Right ventricle myocardium superior (tissue), 1 donor: ENCODE results near the gene RXFP2. TPM values are rescaled to one million over a fixed set of nuclear protein-coding genes. Genes with fewer than 3 reads are reported as not detected.

Experiments
- ATAC-seq: fragments of 200-7000 bp; cut with Tn5 transposase; one replicate; pipeline ENCODE4 v1.9.1; 2020; ENCODE audit warnings: mild to moderate bottlenecking; ENCODE audit not compliant: poor library complexity
- DNase-seq: peaks from one replicate; pipeline ENCODE4 v3.0.0-alpha.2; 2020
- intact Hi-C: fragments of 100-400 bp; cut with DNase I; formaldehyde crosslinking; loops from one replicate; pipeline ENCODE4 v1.11.2; 2022
- long read RNA-seq: library from polyadenylated mRNA; unstranded; transcript quantifications from one replicate; pipeline ENCODE4 v2.0.0, GENCODE V29; 2021
- total RNA-seq: library from RNA; stranded (reverse); fragmentation: NEBNext Ultra II Directional; extraction: Animal tissue kit (Norgen Biotek cat#: 25700); gene quantifications from one replicate; pipeline ENCODE4 v1.2.1, GENCODE V29; 2021
- donor health status: DM: no; HTN: yes; CAD: no; lungs with severe emphysema.

RXFP2 gene, protein sequence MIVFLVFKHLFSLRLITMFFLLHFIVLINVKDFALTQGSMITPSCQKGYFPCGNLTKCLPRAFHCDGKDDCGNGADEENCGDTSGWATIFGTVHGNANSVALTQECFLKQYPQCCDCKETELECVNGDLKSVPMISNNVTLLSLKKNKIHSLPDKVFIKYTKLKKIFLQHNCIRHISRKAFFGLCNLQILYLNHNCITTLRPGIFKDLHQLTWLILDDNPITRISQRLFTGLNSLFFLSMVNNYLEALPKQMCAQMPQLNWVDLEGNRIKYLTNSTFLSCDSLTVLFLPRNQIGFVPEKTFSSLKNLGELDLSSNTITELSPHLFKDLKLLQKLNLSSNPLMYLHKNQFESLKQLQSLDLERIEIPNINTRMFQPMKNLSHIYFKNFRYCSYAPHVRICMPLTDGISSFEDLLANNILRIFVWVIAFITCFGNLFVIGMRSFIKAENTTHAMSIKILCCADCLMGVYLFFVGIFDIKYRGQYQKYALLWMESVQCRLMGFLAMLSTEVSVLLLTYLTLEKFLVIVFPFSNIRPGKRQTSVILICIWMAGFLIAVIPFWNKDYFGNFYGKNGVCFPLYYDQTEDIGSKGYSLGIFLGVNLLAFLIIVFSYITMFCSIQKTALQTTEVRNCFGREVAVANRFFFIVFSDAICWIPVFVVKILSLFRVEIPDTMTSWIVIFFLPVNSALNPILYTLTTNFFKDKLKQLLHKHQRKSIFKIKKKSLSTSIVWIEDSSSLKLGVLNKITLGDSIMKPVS
- total RNA-seq, result not detected
- long read RNA-seq, result 0 reads

DNA sequence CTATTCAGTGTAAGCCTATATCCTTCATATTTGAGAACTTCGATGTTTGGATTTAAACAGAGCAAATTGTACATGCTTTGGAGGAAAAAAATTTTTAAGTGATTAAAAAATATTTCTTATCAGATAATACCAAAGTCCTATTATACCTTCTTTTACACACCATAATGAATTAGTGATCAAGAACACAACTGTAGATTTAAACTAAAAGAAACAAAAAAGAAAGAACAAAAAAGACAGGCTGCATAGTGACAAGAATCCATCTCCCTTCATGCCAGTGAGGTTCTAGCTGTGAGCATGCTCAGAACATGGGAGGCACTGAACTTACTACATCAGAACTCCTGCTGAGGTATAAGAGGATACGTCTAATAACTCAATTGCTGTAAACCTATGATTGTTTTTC lies at the start of gene RXFP2:
RXFP2 (plus strand) TSS at position 301 of the 400 bp plus-strand sequence; CDS start at position 388, 87 bp downstream.
- no peak for DNase-seq
- no peak for ATAC-seq
- intact Hi-C loops, result no loop called here

GRCh38 chr13:31697290-31697689 lies 42.0 kb upstream of the RXFP2 start:
- intact Hi-C loops, result no loop called here
- DNase-seq (no peak), ATAC-seq (no peak)

DNA sequence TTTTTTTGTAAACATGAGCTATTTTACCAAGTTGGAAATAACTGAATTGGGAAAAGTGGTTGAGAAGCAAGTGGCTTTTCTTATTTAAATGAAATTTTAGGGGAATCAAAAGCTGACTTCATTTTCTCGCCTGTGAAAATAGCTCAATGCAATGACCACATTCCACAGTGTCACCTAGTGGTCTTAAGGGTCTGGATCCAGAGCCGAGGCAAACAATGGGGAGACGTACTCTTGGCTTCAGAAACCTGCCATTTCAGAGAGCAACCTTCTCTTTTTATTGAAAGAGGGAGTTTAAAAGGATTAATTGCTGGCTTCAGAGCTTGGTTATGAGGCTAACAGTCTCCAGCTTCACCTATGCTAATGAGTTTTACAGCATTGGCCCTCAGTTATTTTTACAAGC lies 39.7 kb upstream of the RXFP2 start:
- DNase-seq (no peak), ATAC-seq (no peak)
- intact Hi-C loops, result no loop called here

DNA sequence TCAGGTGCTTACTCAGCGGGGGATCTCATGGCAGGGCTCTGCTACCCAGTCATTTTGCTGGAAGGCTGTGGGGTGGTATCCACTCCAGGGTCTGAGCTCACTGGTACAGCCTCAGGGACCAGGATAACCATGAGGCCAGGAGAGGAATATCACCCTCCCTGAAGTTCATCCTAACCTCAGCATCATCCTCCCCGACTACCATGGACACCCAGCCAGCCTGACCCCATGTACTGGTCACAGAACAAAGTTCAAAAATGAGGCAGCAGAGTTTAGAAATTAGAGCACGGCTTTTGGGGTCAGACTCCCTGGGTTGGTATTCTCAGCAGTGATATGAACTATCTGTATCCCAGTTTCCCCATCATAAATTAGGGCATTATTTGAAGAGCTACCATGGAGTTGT lies 35.5 kb upstream of the RXFP2 start:
- DNase-seq (no peak), ATAC-seq (no peak)
- intact Hi-C loops, result no loop called here

DNA sequence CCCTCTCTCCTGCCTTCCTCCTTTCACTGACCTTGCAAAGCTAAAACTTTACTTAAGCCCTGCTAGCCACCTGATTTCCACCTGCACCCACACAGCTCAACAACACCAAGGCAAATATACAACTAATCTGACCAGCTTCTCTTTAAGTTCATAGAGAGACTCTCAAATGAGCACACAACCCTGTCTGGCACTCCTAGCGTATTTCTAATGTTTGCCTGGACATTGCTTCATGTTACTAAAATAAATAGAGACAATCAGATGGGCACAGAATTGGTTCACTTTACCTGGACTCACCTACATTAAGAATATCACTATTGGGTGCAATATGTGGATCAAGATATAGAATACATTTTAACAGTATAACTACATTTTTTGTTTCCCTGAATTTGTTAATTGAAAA lies 33.2 kb upstream of the RXFP2 start:
- intact Hi-C loops, result no loop called here
- DNase-seq (no peak), ATAC-seq (no peak)

- DNase-seq (no peak), ATAC-seq (no peak)
- intact Hi-C loops, result no loop called here
These were observed 21.7 kb upstream of the RXFP2 start for GRCh38 chr13:31717583-31717982.

GRCh38 chr13:31719214-31719613 lies 20.1 kb upstream of the RXFP2 start:
- ATAC-seq, result no peak
- intact Hi-C loops, result no loop called here
- no peak for DNase-seq

GRCh38 chr13:31722673-31723072 lies 16.7 kb upstream of the RXFP2 start:
- intact Hi-C loops, result no loop called here
- DNase-seq, result no peak
- ATAC-seq, result no peak

GRCh38 chr13:31725841-31726240 lies 13.5 kb upstream of the RXFP2 start:
- no peak for ATAC-seq
- intact Hi-C loops, result no loop called here
- no peak for DNase-seq

DNA sequence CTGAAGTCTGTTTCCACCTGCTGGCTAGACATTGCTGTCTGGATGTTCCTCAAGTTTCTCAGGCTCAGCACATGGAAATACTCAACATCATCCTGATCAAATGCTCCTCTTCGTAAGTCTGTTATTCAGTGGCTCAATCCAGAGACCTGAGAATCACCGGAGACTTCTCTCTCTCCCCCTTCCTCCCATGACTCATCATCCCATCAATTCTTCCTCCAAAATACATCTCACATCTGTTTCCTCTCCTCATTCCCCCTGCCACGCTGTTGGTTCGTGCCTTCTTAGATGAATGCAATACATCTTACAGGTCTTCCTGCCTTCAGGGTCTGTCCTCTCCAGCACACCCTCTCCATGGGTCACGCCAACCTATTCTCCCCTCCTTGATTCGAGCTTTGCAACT lies 7.4 kb upstream of the RXFP2 start:
- ATAC-seq (no peak), DNase-seq (no peak)
- intact Hi-C loops, result no loop called here

GRCh38 chr13:31733066-31733465 lies 6.3 kb upstream of the RXFP2 start:
- no peak for ATAC-seq
- intact Hi-C loops, result no loop called here
- DNase-seq, result no peak

DNA sequence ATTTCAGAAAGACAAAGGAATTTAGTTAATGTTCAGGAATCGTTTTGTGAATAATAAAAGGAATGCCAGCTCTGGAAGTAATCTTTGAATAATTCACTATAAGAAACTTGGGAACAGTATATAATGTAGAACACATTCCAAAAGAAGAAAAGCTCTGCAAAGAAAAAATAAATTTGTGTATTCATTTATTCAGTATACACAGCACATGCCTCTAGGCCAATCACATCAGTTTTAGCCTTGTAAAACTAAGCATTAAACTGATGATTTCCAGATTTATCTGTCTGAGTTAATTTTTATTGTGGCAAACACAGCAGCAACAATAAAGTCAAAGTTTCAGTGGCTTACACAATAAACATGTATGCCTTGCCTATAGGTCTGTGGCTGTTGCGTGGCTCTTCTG lies 5.7 kb upstream of the RXFP2 start:
- DNase-seq (no peak), ATAC-seq (no peak)
- intact Hi-C loops, result no loop called here

GRCh38 chr13:31742097-31742734 lies 2.9 kb downstream of the RXFP2 start:
- ATAC-seq (peak; percentile 95), DNase-seq (peak; percentile 65)
- intact Hi-C loops, result loop anchor here (5.0 to 10.0 kb wide), 2 partner anchors 310 to 507 kb away; no protein-coding TSS in a partner anchor

DNA sequence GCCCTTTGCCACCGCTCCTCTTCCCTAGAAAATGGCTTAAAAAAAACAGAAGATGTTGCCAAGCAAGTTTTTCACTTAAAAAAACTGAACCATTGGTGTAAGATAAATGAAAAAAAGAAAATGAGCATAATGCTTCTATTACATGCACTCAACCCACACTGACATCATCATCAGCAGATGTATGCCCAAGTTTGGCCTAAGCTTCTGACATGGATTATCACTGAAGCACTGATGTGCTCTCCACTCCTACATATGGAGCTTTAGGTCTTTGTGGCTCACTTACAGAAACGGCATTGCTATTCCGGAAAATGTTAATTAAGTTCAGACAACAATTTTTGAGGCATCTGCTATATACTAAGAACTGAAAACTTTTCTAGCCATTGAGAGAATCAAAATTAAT lies 8.0 kb downstream of the RXFP2 start:
- intact Hi-C loops, result loop anchor here (10.0 kb wide), 1 partner anchor 512 kb away; no protein-coding TSS in a partner anchor
- DNase-seq, result no peak
- no peak for ATAC-seq

DNA sequence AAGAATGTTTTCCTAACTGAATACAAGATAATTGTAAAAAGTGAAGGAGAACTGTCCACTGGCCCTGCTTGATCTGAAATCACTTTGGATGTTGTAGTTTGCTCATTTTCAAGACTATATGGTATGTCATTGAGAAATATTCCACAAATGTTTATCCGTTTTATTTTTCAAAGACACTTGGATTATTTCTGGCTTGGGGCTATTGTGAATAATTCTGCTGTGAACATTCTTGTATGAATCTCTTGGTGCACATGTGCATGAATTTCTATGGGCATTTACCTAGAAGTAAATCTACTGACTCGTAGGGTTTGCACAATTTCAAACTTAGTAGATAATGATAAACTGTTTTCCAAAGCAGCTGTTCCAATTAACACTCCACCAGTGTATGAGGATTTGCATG lies 8.6 kb downstream of the RXFP2 start:
- ATAC-seq (no peak), DNase-seq (no peak)
- intact Hi-C loops, result loop anchor here (10.0 kb wide), 1 partner anchor 513 kb away; no protein-coding TSS in a partner anchor

GRCh38 chr13:31749929-31750328 lies 10.6 kb downstream of the RXFP2 start:
- no peak for ATAC-seq
- no peak for DNase-seq
- intact Hi-C loops, result loop anchor here (10.0 kb wide), 1 partner anchor 515 kb away; no protein-coding TSS in a partner anchor

DNA sequence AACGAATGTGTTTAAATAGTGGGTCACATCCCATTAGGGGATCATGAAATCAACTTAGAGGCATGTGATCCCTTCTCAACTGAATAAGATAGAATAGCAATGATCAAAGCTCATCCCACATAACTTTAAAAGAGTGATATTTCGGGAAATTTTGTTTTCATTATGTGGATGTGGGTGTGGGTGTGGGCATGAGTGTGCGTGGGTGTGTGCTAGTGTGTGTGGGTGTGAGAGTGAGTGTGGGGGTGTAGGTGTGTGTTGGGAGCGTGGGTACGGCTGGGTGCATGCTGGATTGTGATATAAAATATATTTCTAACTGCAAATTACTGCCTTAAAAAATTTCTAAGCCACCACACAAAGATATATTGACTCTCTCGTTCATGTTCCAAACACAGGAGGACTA lies 15.9 kb downstream of the RXFP2 start:
- ATAC-seq (no peak), DNase-seq (no peak)
- intact Hi-C loops, result no loop called here

DNA sequence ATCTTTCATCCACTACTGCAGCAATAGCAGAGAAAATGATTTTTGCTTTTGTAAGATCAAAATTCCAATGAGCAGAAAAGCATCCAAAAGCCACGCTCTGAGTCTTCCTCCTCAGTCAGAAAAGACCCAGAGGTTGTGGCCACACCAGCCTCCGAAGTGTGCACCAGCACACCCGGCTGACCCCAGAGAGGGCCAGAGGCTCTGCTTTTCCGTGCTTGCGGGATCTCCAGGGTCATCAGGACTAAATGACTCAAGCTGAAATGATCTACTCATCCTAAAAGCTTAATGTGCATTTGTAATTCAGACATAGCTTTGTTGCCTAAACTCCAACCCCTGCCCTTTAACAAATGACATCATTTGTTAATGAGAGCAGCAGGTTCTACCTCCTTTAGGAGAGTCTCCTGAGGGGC lies 16.5 kb downstream of the RXFP2 start:
- DNase-seq (no peak), ATAC-seq (no peak)
- intact Hi-C loops, result no loop called here

- DNase-seq (no peak), ATAC-seq (no peak)
- intact Hi-C loops, result no loop called here
These were observed 17.0 kb downstream of the RXFP2 start for GRCh38 chr13:31756346-31756745.
